ENCODE results near the gene UBE2E2. TPM values are rescaled to one million over a fixed set of nuclear protein-coding genes. Genes with fewer than 3 reads are reported as not detected.

Gene UBE2E2
- total and polyA plus RNA-seq, 2 donors from 2014 or later: 40.9 to 61.7 TPM

DNA sequence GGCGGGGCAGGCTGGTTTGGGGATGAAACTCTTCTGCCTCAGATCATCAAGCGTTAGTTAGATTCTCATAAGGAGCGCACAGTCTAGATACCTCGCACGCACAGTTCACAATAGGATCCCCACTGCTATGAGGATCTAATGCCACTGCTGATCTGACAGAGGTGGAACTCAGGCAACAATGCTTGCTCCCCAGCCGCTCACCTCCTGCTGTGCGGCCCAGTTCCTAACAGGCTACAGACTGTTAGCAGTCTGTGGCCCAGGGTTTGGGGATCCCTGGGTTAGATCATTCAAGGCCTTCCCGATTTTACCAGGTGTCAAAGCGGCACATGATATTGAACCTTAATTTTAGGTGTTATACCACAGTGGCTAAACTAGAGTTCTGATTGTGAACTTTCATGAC is 232.8 kb downstream of the UBE2E2 start:
- Histone ChIP-seq H3K27me3 (ENCODE audit: control insufficient read depth, insufficient read depth, low read length) (no peaks in the 10 kb centered on the region), H3K4me1 (ENCODE audit: control insufficient read depth in 2 of 3, insufficient read depth in 2 of 3, low read depth in 1 of 3, low read length in 3 of 3) (no peaks in the 10 kb centered on the region), H3K9ac (ENCODE audit: low read length in 3 of 3) (no peak overlapping the region), H3K9me3 (ENCODE audit: control insufficient read depth in 2 of 3, insufficient read depth in 1 of 3, low read length in 3 of 3) (no peaks in the 10 kb centered on the region), H3K4me3 (ENCODE audit: low read length in 3 of 3) (no peak overlapping the region), H3K36me3 (ENCODE audit: control insufficient read depth in 2 of 3, insufficient read depth in 3 of 3, low read length in 3 of 3) (no peaks in the 10 kb centered on the region), H3K27ac (ENCODE audit: low read depth in 2 of 2, low read length in 2 of 2) (no peak overlapping the region)
- DNase-seq (no peak), FAIRE-seq (no peak)
- intact Hi-C loops (cut with DNase I): no loop called here
- TF ChIP-seq, protein P1, sequence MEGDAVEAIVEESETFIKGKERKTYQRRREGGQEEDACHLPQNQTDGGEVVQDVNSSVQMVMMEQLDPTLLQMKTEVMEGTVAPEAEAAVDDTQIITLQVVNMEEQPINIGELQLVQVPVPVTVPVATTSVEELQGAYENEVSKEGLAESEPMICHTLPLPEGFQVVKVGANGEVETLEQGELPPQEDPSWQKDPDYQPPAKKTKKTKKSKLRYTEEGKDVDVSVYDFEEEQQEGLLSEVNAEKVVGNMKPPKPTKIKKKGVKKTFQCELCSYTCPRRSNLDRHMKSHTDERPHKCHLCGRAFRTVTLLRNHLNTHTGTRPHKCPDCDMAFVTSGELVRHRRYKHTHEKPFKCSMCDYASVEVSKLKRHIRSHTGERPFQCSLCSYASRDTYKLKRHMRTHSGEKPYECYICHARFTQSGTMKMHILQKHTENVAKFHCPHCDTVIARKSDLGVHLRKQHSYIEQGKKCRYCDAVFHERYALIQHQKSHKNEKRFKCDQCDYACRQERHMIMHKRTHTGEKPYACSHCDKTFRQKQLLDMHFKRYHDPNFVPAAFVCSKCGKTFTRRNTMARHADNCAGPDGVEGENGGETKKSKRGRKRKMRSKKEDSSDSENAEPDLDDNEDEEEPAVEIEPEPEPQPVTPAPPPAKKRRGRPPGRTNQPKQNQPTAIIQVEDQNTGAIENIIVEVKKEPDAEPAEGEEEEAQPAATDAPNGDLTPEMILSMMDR (IDR thresholded peaks at IDR 0.05; ENCODE audit: borderline replicate concordance, extremely low read depth, insufficient read depth): no peak

- no peak overlapping the region for H3K4me3 ChIP-seq (ENCODE audit: low read length in 3 of 3)
- H3K9ac ChIP-seq (ENCODE audit: low read length in 3 of 3): no peak overlapping the region
- TF ChIP-seq, protein P1 (IDR thresholded peaks at IDR 0.05; ENCODE audit: borderline replicate concordance, extremely low read depth, insufficient read depth): no peak
- DNase-seq (no peak), FAIRE-seq (no peak)
- no peaks in the 10 kb centered on the region for H3K4me1 ChIP-seq (ENCODE audit: control insufficient read depth in 2 of 3, insufficient read depth in 2 of 3, low read depth in 1 of 3, low read length in 3 of 3)
- no peak overlapping the region for H3K27ac ChIP-seq (ENCODE audit: low read depth in 2 of 2, low read length in 2 of 2)
- H3K36me3 ChIP-seq (ENCODE audit: control insufficient read depth in 2 of 3, insufficient read depth in 3 of 3, low read length in 3 of 3): no peaks in the 10 kb centered on the region
- no peaks in the 10 kb centered on the region for H3K9me3 ChIP-seq (ENCODE audit: control insufficient read depth in 2 of 3, insufficient read depth in 1 of 3, low read length in 3 of 3)
- intact Hi-C loops (cut with DNase I): no loop called here
- no peaks in the 10 kb centered on the region for H3K27me3 ChIP-seq (ENCODE audit: control insufficient read depth, insufficient read depth, low read length)
Observed at GRCh38 chr3:23437484-23438145, 234.5 kb downstream of the UBE2E2 start.

GRCh38 chr3:23438657-23439056 is 235.5 kb downstream of the UBE2E2 start:
- FAIRE-seq (no peak), DNase-seq (no peak)
- H3K36me3 ChIP-seq (ENCODE audit: control insufficient read depth in 2 of 3, insufficient read depth in 3 of 3, low read length in 3 of 3): no peaks in the 10 kb centered on the region
- no peaks in the 10 kb centered on the region for H3K9me3 ChIP-seq (ENCODE audit: control insufficient read depth in 2 of 3, insufficient read depth in 1 of 3, low read length in 3 of 3)
- intact Hi-C loops (cut with DNase I): no loop called here
- H3K4me1 ChIP-seq (ENCODE audit: control insufficient read depth in 2 of 3, insufficient read depth in 2 of 3, low read depth in 1 of 3, low read length in 3 of 3): no peaks in the 10 kb centered on the region
- no peak overlapping the region for H3K9ac ChIP-seq (ENCODE audit: low read length in 3 of 3)
- TF ChIP-seq, protein P1 (IDR thresholded peaks at IDR 0.05; ENCODE audit: borderline replicate concordance, extremely low read depth, insufficient read depth): no peak
- H3K4me3 ChIP-seq (ENCODE audit: low read length in 3 of 3): no peak overlapping the region
- H3K27ac ChIP-seq (ENCODE audit: low read depth in 2 of 2, low read length in 2 of 2): no peak overlapping the region
- no peaks in the 10 kb centered on the region for H3K27me3 ChIP-seq (ENCODE audit: control insufficient read depth, insufficient read depth, low read length)

GRCh38 chr3:23439080-23439479 is 236.0 kb downstream of the UBE2E2 start:
- H3K36me3 ChIP-seq (ENCODE audit: control insufficient read depth in 2 of 3, insufficient read depth in 3 of 3, low read length in 3 of 3): no peaks in the 10 kb centered on the region
- TF ChIP-seq, protein P1 (IDR thresholded peaks at IDR 0.05; ENCODE audit: borderline replicate concordance, extremely low read depth, insufficient read depth): no peak
- H3K27me3 ChIP-seq (ENCODE audit: control insufficient read depth, insufficient read depth, low read length): no peaks in the 10 kb centered on the region
- H3K9ac ChIP-seq (ENCODE audit: low read length in 3 of 3): no peak overlapping the region
- DNase-seq (no peak), FAIRE-seq (no peak)
- H3K4me1 ChIP-seq (ENCODE audit: control insufficient read depth in 2 of 3, insufficient read depth in 2 of 3, low read depth in 1 of 3, low read length in 3 of 3): no peaks in the 10 kb centered on the region
- H3K4me3 ChIP-seq (ENCODE audit: low read length in 3 of 3): no peak overlapping the region
- intact Hi-C loops (cut with DNase I): no loop called here
- no peaks in the 10 kb centered on the region for H3K9me3 ChIP-seq (ENCODE audit: control insufficient read depth in 2 of 3, insufficient read depth in 1 of 3, low read length in 3 of 3)
- H3K27ac ChIP-seq (ENCODE audit: low read depth in 2 of 2, low read length in 2 of 2): no peak overlapping the region
